ENCODE results near the gene IL1RAPL2.
"Not testable (repeated sequence)": the region's sequence is repeated elsewhere in the genome, so short reads cannot be mapped to it uniquely, and the experiment has no call there.

The IL1RAPL2 gene

GRCh38 chrX:105608745-105609144, 1042.7 kb downstream of the IL1RAPL2 start:
- no peak for DNase-seq (ENCODE audit: low read depth in 2 of 2)

GRCh38 chrX:105609530-105609929, 1043.5 kb downstream of the IL1RAPL2 start:
- no peak for DNase-seq (ENCODE audit: low read depth in 2 of 2)

GRCh38 chrX:105610411-105610810, 1044.4 kb downstream of the IL1RAPL2 start:
- no peak for DNase-seq (ENCODE audit: low read depth in 2 of 2)

- no peak for DNase-seq (ENCODE audit: low read depth in 2 of 2)
These were observed 1052.5 kb downstream of the IL1RAPL2 start for GRCh38 chrX:105618393-105619101.

GRCh38 chrX:105634180-105634579, 1068.2 kb downstream of the IL1RAPL2 start:
- DNase-seq (ENCODE audit: low read depth in 2 of 2) = no peak

GRCh38 chrX:105635794-105636193, 1069.8 kb downstream of the IL1RAPL2 start:
- no peak for DNase-seq (ENCODE audit: low read depth in 2 of 2)

GRCh38 chrX:105636667-105637066, 1070.7 kb downstream of the IL1RAPL2 start:
- no peak for DNase-seq (ENCODE audit: low read depth in 2 of 2)

GRCh38 chrX:105645667-105646357, 1079.8 kb downstream of the IL1RAPL2 start:
- DNase-seq (ENCODE audit: low read depth in 2 of 2) = no peak

- DNase-seq (ENCODE audit: low read depth in 2 of 2) = no peak
These were observed 1080.8 kb downstream of the IL1RAPL2 start for GRCh38 chrX:105646592-105647372.

GRCh38 chrX:105647749-105648148, 1081.8 kb downstream of the IL1RAPL2 start:
- DNase-seq (ENCODE audit: low read depth in 2 of 2) = no peak

- no peak for DNase-seq (ENCODE audit: low read depth in 2 of 2)
These were observed 1082.7 kb downstream of the IL1RAPL2 start for GRCh38 chrX:105648732-105649131.

- DNase-seq (ENCODE audit: low read depth in 2 of 2) = no peak
These were observed 1084.6 kb downstream of the IL1RAPL2 start for GRCh38 chrX:105650577-105650976.

- no peak for DNase-seq (ENCODE audit: low read depth in 2 of 2)
These were observed 1085.0 kb downstream of the IL1RAPL2 start for GRCh38 chrX:105650986-105651385.

- no peak for DNase-seq (ENCODE audit: low read depth in 2 of 2)
These were observed 1087.9 kb downstream of the IL1RAPL2 start for GRCh38 chrX:105653891-105654290.

GRCh38 chrX:105658136-105658535, 1092.1 kb downstream of the IL1RAPL2 start:
- DNase-seq (ENCODE audit: low read depth in 2 of 2) = no peak

GRCh38 chrX:105662248-105662647, 1096.2 kb downstream of the IL1RAPL2 start:
- no peak for DNase-seq (ENCODE audit: low read depth in 2 of 2)

- no peak for DNase-seq (ENCODE audit: low read depth in 2 of 2)
These were observed 1098.2 kb downstream of the IL1RAPL2 start for GRCh38 chrX:105664243-105664642.

- DNase-seq (ENCODE audit: low read depth in 2 of 2) = not testable (repeated sequence)
These were observed 1118.3 kb downstream of the IL1RAPL2 start for GRCh38 chrX:105684288-105684687.

- DNase-seq (ENCODE audit: low read depth in 2 of 2) = no peak
These were observed 1128.8 kb downstream of the IL1RAPL2 start for GRCh38 chrX:105694839-105695238.

GRCh38 chrX:105695451-105695850, 1129.5 kb downstream of the IL1RAPL2 start:
- no peak for DNase-seq (ENCODE audit: low read depth in 2 of 2)

GRCh38 chrX:105696870-105697269, 1130.9 kb downstream of the IL1RAPL2 start:
- DNase-seq (ENCODE audit: low read depth in 2 of 2) = no peak

- no peak for DNase-seq (ENCODE audit: low read depth in 2 of 2)
These were observed 1132.2 kb downstream of the IL1RAPL2 start for GRCh38 chrX:105697984-105698781.

Data from stimulated activated CD4-positive, alpha-beta T cell treated with anti-CD3 and anti-CD28 coated beads, Interleukin-4, amount 100 ng/mL, for 48 hours (primary cell).